B cell (primary cell): ENCODE data around the gene VPS13D. TPM values are rescaled to one million over a fixed set of nuclear protein-coding genes. Genes with fewer than 3 reads are reported as not detected.

ENCODE experiments used
- ATAC-seq: fragments of 200-7000 bp; cut with Tn5 transposase; one replicate; pipeline ENCODE4 v1.10.0; 2021; ENCODE audit warnings: low read depth, mild to moderate bottlenecking, moderate number of reproducible peaks, moderate library complexity
- CTCF ChIA-PET: fragments of 350-600 bp; sonication (Branson Sonifier 250); formaldehyde crosslinking; loops from one replicate; lab custom pipeline; 2021; ENCODE audit warnings: antibody characterized with exemption, inconsistent platforms; lab: Charles Lee
- POLR2A ChIA-PET: fragments of 350-600 bp; sonication (Branson Sonifier 250); formaldehyde crosslinking; loops from one replicate; lab custom pipeline; 2021; ENCODE audit warnings: antibody characterized with exemption; lab: Charles Lee
- DNase-seq: peaks from one replicate; pipeline ENCODE4 v3.0.0; 2013
- H2AFZ ChIP-seq: 2 replicates; pipeline ENCODE4 v1.6.1; 2012; ENCODE audit warnings: mild to moderate bottlenecking, low read depth, low read length; ENCODE audit not compliant: insufficient read depth, poor library complexity, severe bottlenecking
- H3K27ac ChIP-seq, 2 donors: 1 replicate in 1 of 2; 2 replicates in 1 of 2; pipeline ENCODE4 v1.5.1; 2012 to 2013; ENCODE audit warnings: low read length in 2 of 2, mild to moderate bottlenecking in 2 of 2, moderate library complexity in 1 of 2
- H3K27me3 ChIP-seq, 4 experiments: fragments of 200-600 bp in 1 of 4; sonication (generic) in 1 of 4; replicated peaks in 1 of 4; 1 replicate in 2 of 4; 2 replicates in 2 of 4; pipeline versions ENCODE4 v1.6.1 to v1.7.0; 2013 to 2016; ENCODE audit warnings: low read length in 3 of 4, mild to moderate bottlenecking in 2 of 4, mixed read lengths in 1 of 4, moderate library complexity in 1 of 4; ENCODE audit not compliant: insufficient read depth in 4 of 4, control insufficient read depth in 3 of 4; ENCODE audit errors: control extremely low read depth in 1 of 4
- H3K36me3 ChIP-seq, 2 experiments: replicated peaks in 1 of 2; 1 replicate in 1 of 2; 2 replicates in 1 of 2; pipeline versions ENCODE4 v1.6.1 to v1.7.1; 2013; ENCODE audit warnings: low read length in 1 of 2; ENCODE audit not compliant: insufficient read depth in 2 of 2, control insufficient read depth in 1 of 2; ENCODE audit errors: control extremely low read depth in 1 of 2, extremely low read depth in 1 of 2
- H3K4me1 ChIP-seq, 2 donors: fragments of 200-600 bp in 1 of 2; sonication (generic) in 1 of 2; 1 replicate in 1 of 2; 2 replicates in 1 of 2; pipeline versions ENCODE4 v1.5.1 to v1.6.1; 2013 to 2017; ENCODE audit warnings: low read length in 2 of 2; ENCODE audit not compliant: control insufficient read depth in 2 of 2, insufficient read depth in 2 of 2
- H3K4me2 ChIP-seq: replicated peaks from 2 replicates; pipeline ENCODE3; 2012; ENCODE audit warnings: mild to moderate bottlenecking, low read depth, low read length; ENCODE audit not compliant: poor library complexity, severe bottlenecking
- H3K4me3 ChIP-seq, 5 experiments: fragments of 200-600 bp in 1 of 5; sonication (generic) in 1 of 5; 1 replicate in 3 of 5; 2 replicates in 2 of 5; pipeline versions ENCODE4 v1.5.1 to v1.7.0; 2011 to 2016; ENCODE audit warnings: low read length in 4 of 5, mild to moderate bottlenecking in 4 of 5, low read depth in 2 of 5, control low read depth in 1 of 5, moderate library complexity in 1 of 5; ENCODE audit not compliant: insufficient read depth in 1 of 5; ENCODE audit errors: control extremely low read depth in 1 of 5, extremely low read depth in 1 of 5
- H3K79me2 ChIP-seq: fragments of 200-600 bp; sonication (generic); one replicate; pipeline ENCODE4 v1.6.0; 2016; ENCODE audit warnings: low read length; ENCODE audit not compliant: control insufficient read depth, insufficient read depth
- H3K9ac ChIP-seq: fragments of 200-600 bp; sonication (generic); 2 replicates; pipeline ENCODE4 v1.6.1; 2017; ENCODE audit warnings: mild to moderate bottlenecking, low read length, moderate library complexity
- H3K9me3 ChIP-seq, 3 donors: one replicate each; pipeline versions ENCODE4 v1.6.1 to v1.7.1; 2013; ENCODE audit warnings: low read length in 2 of 3; ENCODE audit not compliant: control insufficient read depth in 2 of 3, insufficient read depth in 1 of 3; ENCODE audit errors: control extremely low read depth in 1 of 3
- H4K20me1 ChIP-seq: 2 replicates; pipeline ENCODE4 v1.6.0; 2012; ENCODE audit warnings: mild to moderate bottlenecking, low read length; ENCODE audit not compliant: insufficient read depth, control insufficient read depth, poor library complexity, severe bottlenecking
- H3K27ac Mint-ChIP-seq: one replicate; pipeline ENCODE4 v1.8.0; 2021; ENCODE audit warnings: mixed read lengths
- H3K27me3 Mint-ChIP-seq: one replicate; pipeline ENCODE4 v1.8.0; 2021; ENCODE audit warnings: mixed read lengths
- H3K4me1 Mint-ChIP-seq: one replicate; pipeline ENCODE4 v1.8.0; 2021; ENCODE audit warnings: mixed read lengths
- H3K4me3 Mint-ChIP-seq: one replicate; pipeline ENCODE4 v1.8.0; 2021; ENCODE audit warnings: mixed read lengths
- H3K9me3 Mint-ChIP-seq: one replicate; pipeline ENCODE4 v1.8.0; 2022; ENCODE audit warnings: mixed read lengths; ENCODE audit not compliant: insufficient read depth
- CTCF ChIP-seq: fragments of 200-600 bp; IDR thresholded peaks from one replicate; pipeline ENCODE4 v1.8.0; 2022; ENCODE audit warnings: antibody characterized with exemption, mild to moderate bottlenecking
- EZH2 ChIP-seq: IDR thresholded peaks from 2 replicates; pipeline ENCODE4 v1.6.1; 2012; ENCODE audit warnings: borderline replicate concordance, low read depth, mild to moderate bottlenecking, moderate library complexity, low read length; ENCODE audit not compliant: insufficient read depth, poor library complexity, severe bottlenecking
- WGBS: methylation state at CpG from one replicate; pipeline ENCODE4 v1.1.5; 2013; ENCODE audit warnings: missing lambda C conversion rate; ENCODE audit not compliant: insufficient coverage; 5-methylcytosine and 5-hydroxymethylcytosine counted together
- intact Hi-C: fragments of 100-400 bp; cut with micrococcal nuclease; formaldehyde crosslinking; loops from one replicate; pipeline ENCODE4 v1.10.0; 2022
- polyA plus RNA-seq: library from polyadenylated mRNA; depleted of rRNA; stranded (reverse); fragments of >200 nt; gene quantifications from 2 replicates; pipeline ENCODE4 v1.2.3, GENCODE V29; 2012
- total RNA-seq, 2 donors: library from RNA; stranded (reverse); fragments of 120-200 nt in 1 of 2; gene quantifications; 1 replicate in 1 of 2; 2 replicates in 1 of 2; pipeline versions ENCODE4 v1.2.3 to v1.2.4, GENCODE V29; 2013 to 2022

The VPS13D gene
- total and polyA plus RNA-seq, 2 donors (not counting 1 experiment from before 2014, with no cell fraction given): 29.9 to 104 TPM

DNA sequence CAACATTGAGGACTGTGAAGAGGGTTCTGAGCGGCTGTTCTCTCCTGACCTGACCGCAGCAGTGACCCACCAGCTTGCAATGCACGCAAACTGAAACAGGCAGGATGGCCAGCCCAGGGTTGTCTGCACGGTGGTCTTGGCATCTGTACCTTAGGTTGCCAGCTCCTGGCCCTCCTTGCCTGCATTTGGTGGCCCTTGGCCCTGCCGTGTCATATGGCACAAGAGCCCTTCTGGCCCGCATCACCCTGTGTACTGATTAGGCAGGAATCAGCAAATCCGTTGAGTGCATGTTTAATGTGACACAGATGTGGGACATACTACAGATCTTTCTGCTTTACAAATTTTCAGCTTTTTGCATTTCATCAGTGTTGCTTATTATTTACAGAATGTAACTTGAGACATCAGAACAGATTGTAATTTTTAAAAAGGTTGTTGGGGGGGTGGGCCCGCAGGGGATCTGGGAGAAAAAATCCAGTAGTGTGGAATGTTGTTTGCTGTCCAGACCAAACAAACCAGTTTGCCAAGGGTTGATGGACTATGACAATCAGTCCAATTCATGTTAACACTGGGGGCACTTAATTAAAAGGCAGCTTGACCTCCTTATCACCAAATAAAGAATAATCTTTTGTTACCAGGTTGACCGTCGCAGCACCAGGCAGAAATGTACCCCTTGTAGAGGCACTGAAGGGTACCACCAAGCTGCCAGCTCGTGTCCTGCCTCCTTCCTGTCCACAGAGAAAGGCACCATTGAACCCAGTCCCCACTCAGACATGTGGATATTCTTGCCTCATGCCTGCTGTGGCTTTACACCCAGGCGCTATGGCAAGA, 255.6 kb downstream of the VPS13D start:
- no peaks in the 10 kb centered on the region for H3K27me3 ChIP-seq
- peaks cover 5 to 22% of the 10 kb centered on the region in 2 experiments for H3K36me3 ChIP-seq
- no peak for DNase-seq
- no peaks in the 10 kb centered on the region for H4K20me1 ChIP-seq
- H2AFZ ChIP-seq: no peak overlapping the region
- intact Hi-C loops: loop anchor here (1.0 kb wide), 1 partner anchor 12 kb away; no protein-coding TSS in a partner anchor
- no peak overlapping the region for H3K27ac Mint-ChIP-seq
- TF ChIP-seq CTCF: no peak
- no peak for ATAC-seq
- ChIA-PET CTCF (no interaction called here), POLR2A (no interaction called here)
- H3K4me3 Mint-ChIP-seq: no peak overlapping the region
- H3K9ac ChIP-seq: no peak overlapping the region
- peaks cover 21% of the 10 kb centered on the region for H3K79me2 ChIP-seq
- no peaks in the 10 kb centered on the region for H3K27me3 Mint-ChIP-seq
- no peak overlapping the region for H3K4me3 ChIP-seq
- 94% methylated on average over 11 of the region's 12 CpGs for WGBS
- H3K9me3 Mint-ChIP-seq: no peaks in the 10 kb centered on the region
- no peak overlapping the region for H3K27ac ChIP-seq
- no peak overlapping the region for H3K4me2 ChIP-seq
- H3K9me3 ChIP-seq: no peaks in the 10 kb centered on the region
- H3K4me1 ChIP-seq: peaks cover 16 to 25% of the 10 kb centered on the region in 2 donors
- H3K4me1 Mint-ChIP-seq: peaks cover 12% of the 10 kb centered on the region

DNA sequence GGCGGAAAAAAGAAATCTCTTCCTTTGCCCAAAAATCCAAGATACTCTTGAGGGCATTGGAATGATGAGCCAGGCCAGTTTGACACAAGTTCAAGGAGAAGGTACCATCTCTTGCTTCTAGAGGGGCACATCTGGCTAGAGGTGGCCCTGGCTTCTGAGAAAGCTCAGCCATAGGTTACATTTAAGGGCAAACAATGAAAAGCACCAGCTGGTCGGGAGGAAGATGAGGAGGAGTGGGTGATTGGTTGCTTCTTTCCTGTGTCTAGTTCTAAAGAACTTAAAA, 256.2 kb downstream of the VPS13D start:
- Histone ChIP-seq H3K4me1 (peaks cover 10 to 19% of the 10 kb centered on the region in 2 donors), H3K4me2 (no peak overlapping the region), H3K79me2 (peaks cover 21% of the 10 kb centered on the region), H3K27me3 (no peaks in the 10 kb centered on the region), H2AFZ (no peak overlapping the region), H4K20me1 (no peaks in the 10 kb centered on the region), H3K9me3 (no peaks in the 10 kb centered on the region), H3K36me3 (peaks cover 5 to 26% of the 10 kb centered on the region in 2 experiments), H3K27ac (no peak overlapping the region), H3K4me3 (no peak overlapping the region), H3K9ac (no peak overlapping the region)
- ATAC-seq (no peak), DNase-seq (no peak)
- Mint-ChIP-seq H3K27me3 (no peaks in the 10 kb centered on the region), H3K4me1 (peaks cover 6% of the 10 kb centered on the region), H3K27ac (no peak overlapping the region), H3K9me3 (no peaks in the 10 kb centered on the region), H3K4me3 (no peak overlapping the region)
- 85% methylated on average over 1 of the region's 2 CpGs for WGBS
- ChIA-PET POLR2A (no interaction called here), CTCF (no interaction called here)
- TF ChIP-seq EZH2 (no peak), CTCF (no peak)
- intact Hi-C loops: no loop called here
